ENCODE measurements around the gene ETV2. TPM values are rescaled to one million over a fixed set of nuclear protein-coding genes. Genes with fewer than 3 reads are reported as not detected.
"Not testable (repeated sequence)": the region's sequence is repeated elsewhere in the genome, so short reads cannot be mapped to it uniquely, and the experiment has no call there.

ETV2 gene
- total RNA-seq, 1 donor from 2014 or later, result 0.70 TPM

DNA sequence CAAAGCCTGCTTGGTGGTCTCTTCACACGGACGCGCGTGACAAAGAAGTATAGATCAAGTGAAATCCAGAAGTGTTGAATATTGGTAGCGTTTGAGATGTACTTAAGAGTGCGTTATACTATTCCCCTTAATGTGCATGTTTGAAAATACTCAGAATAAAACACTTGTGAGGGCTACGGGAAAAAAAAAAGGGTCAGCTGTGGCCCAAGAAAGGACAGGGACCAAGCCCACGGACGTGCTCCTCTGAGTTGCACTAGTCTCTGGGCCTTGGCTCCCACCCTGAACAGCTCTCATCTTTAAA is 13.3 kb upstream of the ETV2 start:
- no peak for DNase-seq (ENCODE audit: extremely low read depth, low read depth, low spot score)

GRCh38 chr19:35628565-35629331 is 12.8 kb upstream of the ETV2 start, which contains the start of gene RBM42:
Gene RBM42 (plus strand): TSS chr19:35629036. CDS start chr19:35629154, 118 bp downstream.
- peak; percentile 92 for DNase-seq (ENCODE audit: extremely low read depth, low read depth, low spot score)

GRCh38 chr19:35629332-35629633 is 12.3 kb upstream of the ETV2 start:
- no peak for DNase-seq (ENCODE audit: extremely low read depth, low read depth, low spot score)

DNA sequence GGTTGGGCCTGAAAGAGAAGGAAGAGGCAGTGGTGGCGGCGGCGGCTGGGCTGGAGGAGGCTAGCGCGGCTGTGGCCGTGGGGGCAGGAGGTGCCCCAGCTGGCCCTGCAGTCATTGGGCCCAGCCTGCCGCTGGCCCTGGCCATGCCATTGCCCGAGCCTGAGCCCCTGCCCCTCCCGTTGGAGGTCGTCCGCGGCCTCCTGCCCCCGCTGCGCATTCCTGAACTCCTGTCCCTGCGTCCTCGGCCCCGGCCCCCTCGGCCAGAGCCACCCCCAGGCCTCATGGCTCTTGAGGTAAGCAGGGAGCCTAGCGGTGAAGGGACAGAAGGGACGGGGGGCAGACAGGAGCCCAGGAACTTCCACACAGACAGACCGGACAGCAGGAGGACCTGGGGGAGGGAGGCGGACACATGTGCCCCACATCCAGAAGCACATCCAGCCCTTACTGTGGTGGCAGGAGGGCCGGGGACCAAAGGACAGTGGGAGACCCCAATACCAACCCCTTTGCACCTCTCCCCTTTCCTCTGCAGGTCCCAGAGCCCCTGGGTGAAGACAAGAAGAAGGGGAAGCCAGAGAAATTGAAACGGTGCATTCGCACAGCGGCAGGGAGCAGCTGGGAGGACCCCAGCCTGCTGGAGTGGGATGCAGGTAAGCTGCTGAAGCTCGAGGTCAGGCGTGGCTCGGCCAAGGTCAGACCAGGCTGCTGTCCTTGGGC is 7.7 kb upstream of the ETV2 start:
- no peak for DNase-seq (ENCODE audit: extremely low read depth, low read depth, low spot score)

GRCh38 chr19:35636651-35637050 is 4.9 kb upstream of the ETV2 start:
- no peak for DNase-seq (ENCODE audit: extremely low read depth, low read depth, low spot score)

DNA sequence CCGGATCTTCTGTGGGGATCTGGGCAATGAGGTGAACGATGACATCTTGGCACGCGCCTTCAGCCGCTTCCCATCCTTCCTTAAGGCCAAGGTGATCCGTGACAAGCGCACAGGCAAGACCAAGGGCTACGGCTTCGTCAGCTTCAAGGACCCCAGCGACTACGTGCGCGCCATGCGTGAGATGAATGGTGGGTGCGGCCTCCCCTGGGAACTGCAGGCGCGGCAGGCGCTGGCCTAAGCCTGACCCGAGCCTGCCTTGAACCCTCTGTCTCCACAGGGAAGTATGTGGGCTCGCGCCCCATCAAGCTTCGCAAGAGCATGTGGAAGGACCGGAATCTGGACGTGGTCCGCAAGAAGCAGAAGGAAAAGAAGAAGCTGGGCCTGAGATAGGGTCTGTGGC is 4.4 kb upstream of the ETV2 start:
- no peak for DNase-seq (ENCODE audit: extremely low read depth, low read depth, low spot score)

- DNase-seq (ENCODE audit: extremely low read depth, low read depth, low spot score), result no peak
Observed at GRCh38 chr19:35639321-35639639, 2.3 kb upstream of the ETV2 start.

GRCh38 chr19:35639863-35640262 is 1.7 kb upstream of the ETV2 start:
- no peak for DNase-seq (ENCODE audit: extremely low read depth, low read depth, low spot score)

GRCh38 chr19:35642312-35642711 is 767 bp downstream of the ETV2 start:
- DNase-seq (ENCODE audit: extremely low read depth, low read depth, low spot score), result no peak

GRCh38 chr19:35642798-35643254 is 1.3 kb downstream of the ETV2 start:
- DNase-seq (ENCODE audit: extremely low read depth, low read depth, low spot score), result no peak

GRCh38 chr19:35643255-35644205 is 2.0 kb downstream of the ETV2 start:
- no peak for DNase-seq (ENCODE audit: extremely low read depth, low read depth, low spot score)

GRCh38 chr19:35644206-35644986 is 2.9 kb downstream of the ETV2 start:
- no peak for DNase-seq (ENCODE audit: extremely low read depth, low read depth, low spot score)

- DNase-seq (ENCODE audit: extremely low read depth, low read depth, low spot score), result no peak
Observed at GRCh38 chr19:35644987-35645679, 3.6 kb downstream of the ETV2 start.

DNA sequence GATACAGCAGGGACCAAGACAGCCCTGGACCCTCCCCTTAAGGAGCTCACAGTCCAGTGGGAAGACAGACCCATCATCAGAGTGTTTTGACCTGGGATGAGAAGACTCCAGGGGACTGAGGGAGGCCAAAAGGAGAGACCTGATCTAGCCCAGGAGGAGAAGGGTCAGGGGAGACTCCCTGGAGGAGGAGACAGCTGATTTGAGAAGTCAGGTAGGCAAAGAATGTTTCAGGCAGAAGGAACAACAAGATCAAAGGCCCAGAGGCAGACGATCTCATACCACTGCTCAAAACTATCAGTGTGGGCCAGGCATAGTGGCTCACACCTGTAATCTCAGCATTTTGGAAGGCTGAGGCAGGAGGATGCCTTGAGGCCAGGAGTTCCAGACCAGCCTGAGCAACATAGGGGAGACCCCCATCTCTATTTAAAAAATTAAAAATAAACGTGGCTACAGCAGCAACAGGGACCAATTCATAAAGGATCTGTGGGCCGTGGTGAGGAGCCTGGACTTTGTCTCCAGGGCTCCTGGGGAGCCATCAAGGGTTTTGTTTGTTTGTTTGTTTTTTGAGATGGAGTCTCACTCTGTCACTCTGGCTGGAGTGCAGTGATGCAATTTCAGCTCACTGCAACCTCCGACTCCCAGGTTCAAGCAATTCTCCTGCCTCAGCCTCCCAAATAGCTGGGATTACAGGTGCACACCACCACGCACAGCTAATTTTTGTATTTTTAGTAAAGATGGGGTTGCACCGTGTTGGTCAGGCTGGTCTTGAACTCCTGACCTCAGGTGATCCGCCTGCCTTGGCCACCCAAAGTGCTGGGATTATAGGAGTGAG is 4.4 kb downstream of the ETV2 start:
- DNase-seq (ENCODE audit: extremely low read depth, low read depth, low spot score), result no peak

- DNase-seq (ENCODE audit: extremely low read depth, low read depth, low spot score), result peak; percentile 75
Observed at GRCh38 chr19:35648017-35648961, 6.7 kb downstream of the ETV2 start, which contains the start of gene COX6B1. Gene COX6B1 (plus strand): TSS chr19:35648323. CDS start chr19:35651244, 2,921 bp downstream.

GRCh38 chr19:35650581-35650980 is 9.0 kb downstream of the ETV2 start:
- no peak for DNase-seq (ENCODE audit: extremely low read depth, low read depth, low spot score)

- DNase-seq (ENCODE audit: extremely low read depth, low read depth, low spot score), result not testable (repeated sequence)
Observed at GRCh38 chr19:35654828-35655227, 13.3 kb downstream of the ETV2 start.

- no peak for DNase-seq (ENCODE audit: extremely low read depth, low read depth, low spot score)
Observed at GRCh38 chr19:35655600-35655999, 14.1 kb downstream of the ETV2 start.

Data from glomerular endothelial cell (primary cell).